Transverse colon (tissue), 4 donors: ENCODE results near the gene GBE1.

Source experiments
- POLR2A ChIP-seq: fragments of 450-650 bp; IDR thresholded peaks from one replicate; pipeline ENCODE4 v1.6.1; 2016; ENCODE audit warnings: antibody characterized with exemption, mild to moderate bottlenecking, moderate library complexity
- POLR2AphosphoS5 ChIP-seq, 3 donors: sonication (generic); formaldehyde crosslinking; IDR thresholded peaks; one replicate each; pipeline ENCODE4 v1.6.1; 2016; ENCODE audit warnings: antibody characterized with exemption in 3 of 3
- TF ChIP-seq, protein P1 (sequence below), 5 experiments: fragments of 200-600 bp in 3 of 5; fragments of 450-650 bp in 2 of 5; sonication (generic) in 3 of 5; IDR thresholded peaks; 1 replicate in 2 of 5; 2 replicates in 3 of 5; pipeline ENCODE4 v1.5.1; 2016 to 2017; ENCODE audit warnings: antibody characterized with exemption in 5 of 5, inconsistent platforms in 3 of 5, mild to moderate bottlenecking in 2 of 5, moderate library complexity in 1 of 5

DNA sequence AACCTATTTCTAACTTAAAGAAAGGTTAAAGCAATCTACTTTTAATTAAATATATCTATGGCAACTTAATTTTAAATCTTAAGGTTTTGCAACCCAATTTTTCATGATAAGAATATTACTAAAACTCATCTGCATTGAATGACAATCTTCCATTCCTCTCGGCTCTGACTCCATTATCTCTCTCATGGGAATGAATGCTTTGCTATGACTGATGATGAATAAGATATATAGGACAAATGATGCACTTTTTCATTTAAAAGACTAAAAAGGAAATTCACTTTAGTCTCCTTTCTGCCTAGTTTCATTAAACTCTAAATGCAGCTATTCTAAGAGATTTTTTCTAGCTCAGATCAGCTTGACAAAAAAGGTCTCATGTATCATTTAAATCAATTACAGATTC lies 68.7 kb downstream of the GBE1 start:
- TF ChIP-seq, protein P1, sequence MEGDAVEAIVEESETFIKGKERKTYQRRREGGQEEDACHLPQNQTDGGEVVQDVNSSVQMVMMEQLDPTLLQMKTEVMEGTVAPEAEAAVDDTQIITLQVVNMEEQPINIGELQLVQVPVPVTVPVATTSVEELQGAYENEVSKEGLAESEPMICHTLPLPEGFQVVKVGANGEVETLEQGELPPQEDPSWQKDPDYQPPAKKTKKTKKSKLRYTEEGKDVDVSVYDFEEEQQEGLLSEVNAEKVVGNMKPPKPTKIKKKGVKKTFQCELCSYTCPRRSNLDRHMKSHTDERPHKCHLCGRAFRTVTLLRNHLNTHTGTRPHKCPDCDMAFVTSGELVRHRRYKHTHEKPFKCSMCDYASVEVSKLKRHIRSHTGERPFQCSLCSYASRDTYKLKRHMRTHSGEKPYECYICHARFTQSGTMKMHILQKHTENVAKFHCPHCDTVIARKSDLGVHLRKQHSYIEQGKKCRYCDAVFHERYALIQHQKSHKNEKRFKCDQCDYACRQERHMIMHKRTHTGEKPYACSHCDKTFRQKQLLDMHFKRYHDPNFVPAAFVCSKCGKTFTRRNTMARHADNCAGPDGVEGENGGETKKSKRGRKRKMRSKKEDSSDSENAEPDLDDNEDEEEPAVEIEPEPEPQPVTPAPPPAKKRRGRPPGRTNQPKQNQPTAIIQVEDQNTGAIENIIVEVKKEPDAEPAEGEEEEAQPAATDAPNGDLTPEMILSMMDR (IDR thresholded peaks at IDR 0.05): no peak
- TF ChIP-seq POLR2AphosphoS5 (IDR thresholded peaks at IDR 0.05) (no peak), POLR2A (no peak)
